HG03442 (cell line): ENCODE results near the gene PHF10.
A peak's percentile ranks its signal among the peaks of the same experiment; 100 is the strongest.
"Not testable (repeated sequence)": the region's sequence is repeated elsewhere in the genome, so short reads cannot be mapped to it uniquely, and the experiment has no call there.

Experiments used
- ATAC-seq: cut with Tn5 transposase; IDR thresholded peaks from one replicate; pipeline ENCODE4 v1.9.1; 2021; ENCODE audit warnings: mild to moderate bottlenecking, moderate library complexity; ENCODE audit not compliant: unreplicated experiment

PHF10 gene

GRCh38 chr6:169723200-169723909 is 945 bp downstream of the PHF10 start:
- peak; percentile 32 for ATAC-seq

GRCh38 chr6:169722362-169723199 is 1.7 kb downstream of the PHF10 start:
- ATAC-seq, result no peak

GRCh38 chr6:169720207-169720855 is 4.0 kb downstream of the PHF10 start:
- no peak for ATAC-seq

- ATAC-seq, result no peak
These were observed 5.2 kb downstream of the PHF10 start for GRCh38 chr6:169719117-169719516.

GRCh38 chr6:169714595-169714994 is 9.7 kb downstream of the PHF10 start:
- ATAC-seq, result no peak

GRCh38 chr6:169714178-169714577 is 10.1 kb downstream of the PHF10 start:
- ATAC-seq, result no peak

GRCh38 chr6:169710009-169710408 is 14.3 kb downstream of the PHF10 start:
- ATAC-seq, result no peak

- peak; percentile 62 for ATAC-seq
These were observed 15.0 kb downstream of the PHF10 start for GRCh38 chr6:169709293-169709692.

- ATAC-seq, result no peak
These were observed 16.5 kb downstream of the PHF10 start for GRCh38 chr6:169707772-169708171.

GRCh38 chr6:169702840-169703246 is 21.5 kb downstream of the PHF10 start:
- no peak for ATAC-seq

- ATAC-seq, result peak; percentile 90
These were observed 22.1 kb downstream of the PHF10 start, which contains the start of the genes C6orf120 and WDR27 for GRCh38 chr6:169701954-169702839. Gene C6orf120, plus strand, starts transcription at chr6:169702126. Its CDS starts 334 bp downstream, at chr6:169702460. Gene WDR27, minus strand, starts transcription at chr6:169702029. Its CDS starts 13,024 bp downstream, at chr6:169689005.

GRCh38 chr6:169701311-169701953 is 22.9 kb downstream of the PHF10 start:
- no peak for ATAC-seq

GRCh38 chr6:169700296-169700695 is 24.0 kb downstream of the PHF10 start:
- ATAC-seq, result no peak

GRCh38 chr6:169697115-169697514 is 27.2 kb downstream of the PHF10 start:
- ATAC-seq, result not testable (repeated sequence)

GRCh38 chr6:169695131-169695530 is 29.2 kb downstream of the PHF10 start:
- no peak for ATAC-seq

GRCh38 chr6:169692516-169692915 is 31.8 kb downstream of the PHF10 start:
- no peak for ATAC-seq

- ATAC-seq, result no peak
These were observed 33.0 kb downstream of the PHF10 start for GRCh38 chr6:169691260-169691659.

- ATAC-seq, result no peak
These were observed 35.0 kb downstream of the PHF10 start for GRCh38 chr6:169689287-169689686.

- no peak for ATAC-seq
These were observed 38.4 kb downstream of the PHF10 start for GRCh38 chr6:169685860-169686259.

- no peak for ATAC-seq
These were observed 40.2 kb downstream of the PHF10 start for GRCh38 chr6:169684056-169684455.
